ENCODE results near the gene ASAP2. TPM values are rescaled to one million over a fixed set of nuclear protein-coding genes. Genes with fewer than 3 reads are reported as not detected.

Gene ASAP2
- total RNA-seq, 1 experiment from 2014 or later = 25.2 TPM

DNA sequence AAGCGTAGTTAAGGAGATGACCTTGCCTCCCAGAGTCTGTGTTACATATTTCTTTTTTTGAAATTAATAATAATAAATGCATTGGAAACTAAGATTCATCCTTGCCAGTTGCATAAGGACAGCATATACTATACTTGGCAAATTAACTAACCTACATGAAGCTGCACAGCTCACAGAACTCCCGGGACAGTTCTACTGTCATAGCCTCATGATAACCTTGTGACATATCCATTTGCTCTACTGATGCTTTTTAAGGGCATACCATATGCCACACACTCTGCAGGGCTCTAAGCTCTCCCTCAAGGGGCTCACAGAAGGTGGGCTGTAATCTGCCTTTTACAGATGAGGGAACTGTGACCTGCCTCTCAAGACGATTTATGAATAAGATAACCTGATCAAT is 212.9 kb downstream of the ASAP2 start:
- no peaks in the 10 kb centered on the region; the same call in 1 of the 2 replicates for H4K20me1 ChIP-seq (ENCODE audit: low read length)
- H3K4me1 ChIP-seq (ENCODE audit: insufficient read depth, low read length) = peaks cover 10% of the 10 kb centered on the region
- ChIA-PET CTCF (no interaction called here), POLR2A (ENCODE audit: unreplicated experiment) (no interaction called here)
- no peak overlapping the region for H3K4me3 ChIP-seq (ENCODE audit: low read length)
- no peak overlapping the region for H3K27ac ChIP-seq (ENCODE audit: low read length)
- no peaks in the 10 kb centered on the region for H3F3A ChIP-seq (ENCODE audit: low read length, unreplicated experiment)
- H2AFZ ChIP-seq (ENCODE audit: low read length) = no peak overlapping the region
- no peaks in the 10 kb centered on the region for H3K27me3 ChIP-seq (ENCODE audit: low read length)
- peaks cover 83% of the 10 kb centered on the region for H3K79me2 ChIP-seq (ENCODE audit: low read length)
- no peaks in the 10 kb centered on the region for H3K9me2 ChIP-seq (replicated peaks; ENCODE audit: low read length)
- DNase-seq (no peak), ATAC-seq (no peak)
- no peak overlapping the region for H3K4me2 ChIP-seq (ENCODE audit: low read length)
- no peaks in the 10 kb centered on the region for H3K9me3 ChIP-seq (ENCODE audit: low read length)
- BruUV-seq (replicated peaks) = no TSS peak
- intact Hi-C loops (cut with micrococcal nuclease) = no loop called here
- peaks cover 9% of the 10 kb centered on the region; the same call in 1 of the 2 replicates for H3K36me3 ChIP-seq (ENCODE audit: low read depth, low read length)
- H3K9ac ChIP-seq (ENCODE audit: low read length) = no peak overlapping the region
- TF ChIP-seq, protein P1, sequence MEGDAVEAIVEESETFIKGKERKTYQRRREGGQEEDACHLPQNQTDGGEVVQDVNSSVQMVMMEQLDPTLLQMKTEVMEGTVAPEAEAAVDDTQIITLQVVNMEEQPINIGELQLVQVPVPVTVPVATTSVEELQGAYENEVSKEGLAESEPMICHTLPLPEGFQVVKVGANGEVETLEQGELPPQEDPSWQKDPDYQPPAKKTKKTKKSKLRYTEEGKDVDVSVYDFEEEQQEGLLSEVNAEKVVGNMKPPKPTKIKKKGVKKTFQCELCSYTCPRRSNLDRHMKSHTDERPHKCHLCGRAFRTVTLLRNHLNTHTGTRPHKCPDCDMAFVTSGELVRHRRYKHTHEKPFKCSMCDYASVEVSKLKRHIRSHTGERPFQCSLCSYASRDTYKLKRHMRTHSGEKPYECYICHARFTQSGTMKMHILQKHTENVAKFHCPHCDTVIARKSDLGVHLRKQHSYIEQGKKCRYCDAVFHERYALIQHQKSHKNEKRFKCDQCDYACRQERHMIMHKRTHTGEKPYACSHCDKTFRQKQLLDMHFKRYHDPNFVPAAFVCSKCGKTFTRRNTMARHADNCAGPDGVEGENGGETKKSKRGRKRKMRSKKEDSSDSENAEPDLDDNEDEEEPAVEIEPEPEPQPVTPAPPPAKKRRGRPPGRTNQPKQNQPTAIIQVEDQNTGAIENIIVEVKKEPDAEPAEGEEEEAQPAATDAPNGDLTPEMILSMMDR (conservative IDR thresholded peaks at IDR 0.05; ENCODE audit: low read depth, low read length) = no peak
- TF ChIP-seq EZH2 (IDR thresholded peaks at IDR 0.05; ENCODE audit: low read length, unreplicated experiment) = no peak
- no peak for TF ChIP-seq EZH2phosphoT487 (IDR thresholded peaks at IDR 0.05; ENCODE audit: borderline replicate concordance, low read length)

DNA sequence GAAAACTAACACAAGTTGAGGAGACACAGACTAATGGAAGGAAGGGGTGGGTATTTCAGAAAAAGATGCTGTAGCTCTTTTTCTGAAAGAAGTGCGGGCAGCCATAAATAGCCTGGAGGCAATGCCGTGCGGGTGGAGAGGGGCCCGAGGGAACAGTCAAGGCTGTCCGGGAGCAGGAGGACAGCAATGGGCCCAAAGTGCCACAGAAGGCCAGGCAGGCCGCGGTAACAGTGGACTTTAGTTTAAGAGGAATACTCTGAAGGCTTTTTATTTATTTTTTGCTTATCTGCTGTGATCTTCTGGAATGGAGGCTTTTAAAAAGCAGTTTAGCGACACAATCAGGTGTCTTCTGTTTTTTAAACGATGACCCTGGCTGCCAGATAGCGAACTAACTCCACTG is 213.9 kb downstream of the ASAP2 start:
- 0 out of 2 replicates have a peak overlapping the region, but pooled peaks have one; percentile 18 for H3K4me3 ChIP-seq (ENCODE audit: low read length)
- DNase-seq (no peak), ATAC-seq (no peak)
- POLR2A ChIA-PET (ENCODE audit: unreplicated experiment) = no interaction called here
- H3K9me3 ChIP-seq (ENCODE audit: low read length) = no peaks in the 10 kb centered on the region
- no peak overlapping the region for H2AFZ ChIP-seq (ENCODE audit: low read length)
- peaks cover 92% of the 10 kb centered on the region for H3K79me2 ChIP-seq (ENCODE audit: low read length)
- TF ChIP-seq, protein P1 (conservative IDR thresholded peaks at IDR 0.05; ENCODE audit: low read depth, low read length) = no peak
- TF ChIP-seq EZH2 (IDR thresholded peaks at IDR 0.05; ENCODE audit: low read length, unreplicated experiment) (no peak), EZH2phosphoT487 (IDR thresholded peaks at IDR 0.05; ENCODE audit: borderline replicate concordance, low read length) (no peak)
- H4K20me1 ChIP-seq (ENCODE audit: low read length) = no peaks in the 10 kb centered on the region; the same call in 1 of the 2 replicates
- intact Hi-C loops (cut with micrococcal nuclease) = loop anchor here (5.0 kb wide), 1 partner anchor 57 kb away; no protein-coding TSS in a partner anchor
- no TSS peak for BruUV-seq (replicated peaks)
- no peaks in the 10 kb centered on the region for H3F3A ChIP-seq (ENCODE audit: low read length, unreplicated experiment)
- CTCF ChIA-PET = no interaction called here
- H3K36me3 ChIP-seq (ENCODE audit: low read depth, low read length) = peaks cover 9% of the 10 kb centered on the region; the same call in 1 of the 2 replicates
- H3K27me3 ChIP-seq (ENCODE audit: low read length) = no peaks in the 10 kb centered on the region
- peak overlapping the region; percentile 63 for H3K4me2 ChIP-seq (ENCODE audit: low read length)
- H3K27ac ChIP-seq (ENCODE audit: low read length) = no peak overlapping the region
- H3K9ac ChIP-seq (ENCODE audit: low read length) = no peak overlapping the region
- no peaks in the 10 kb centered on the region for H3K9me2 ChIP-seq (replicated peaks; ENCODE audit: low read length)
- peaks cover 18% of the 10 kb centered on the region for H3K4me1 ChIP-seq (ENCODE audit: insufficient read depth, low read length)
